Effector memory CD8-positive, alpha-beta T cell (primary cell): ENCODE results near the gene NEK8.

ENCODE experiments used
- ATAC-seq: fragments of 150-1000 bp; cut with Tn5 transposase; replicated peaks from 2 replicates; pipeline ENCODE4 v1.10.0; 2021; ENCODE audit warnings: mild to moderate bottlenecking, moderate library complexity
- DNase-seq, 3 experiments: peaks; one replicate each; pipeline ENCODE4 v3.0.0; 2021
- H3K27ac Mint-ChIP-seq, 2 donors: one replicate each; pipeline ENCODE4 v1.8.0; 2022; ENCODE audit warnings: mild to moderate bottlenecking in 2 of 2, mixed read lengths in 2 of 2, moderate library complexity in 2 of 2
- H3K27me3 Mint-ChIP-seq, 2 donors: one replicate each; pipeline ENCODE4 v1.8.0; 2022; ENCODE audit warnings: mixed read lengths in 2 of 2
- H3K36me3 Mint-ChIP-seq: one replicate; pipeline ENCODE4 v1.8.0; 2022; ENCODE audit warnings: mild to moderate bottlenecking, moderate library complexity, mixed read lengths; ENCODE audit not compliant: insufficient read depth
- H3K4me1 Mint-ChIP-seq, 2 donors: one replicate each; pipeline ENCODE4 v1.8.0; 2022; ENCODE audit warnings: low read depth in 2 of 2, mixed read lengths in 2 of 2
- H3K4me3 Mint-ChIP-seq, 2 donors: one replicate each; pipeline ENCODE4 v1.8.0; 2022; ENCODE audit warnings: mild to moderate bottlenecking in 2 of 2, mixed read lengths in 2 of 2, moderate library complexity in 2 of 2
- H3K9me3 Mint-ChIP-seq, 2 donors: one replicate each; pipeline ENCODE4 v1.8.0; 2022; ENCODE audit warnings: mixed read lengths in 2 of 2
- total RNA-seq, 9 experiments: gene quantifications; one replicate each; lab custom pipeline; 2026; lab: John Stamatoyannopoulos, UW

NEK8 gene
- total RNA-seq = 4.0 to 13.3 (median 12.2) reads per million in 9 experiments

- ATAC-seq (peak; percentile 63), DNase-seq (peak; percentile 99 to 100 (median 99))
- H3K4me1 Mint-ChIP-seq = peaks cover 32 to 38% of the 10 kb centered on the region in 2 donors
- peaks cover 47% of the 10 kb centered on the region for H3K36me3 Mint-ChIP-seq
- H3K27me3 Mint-ChIP-seq = no peaks in the 10 kb centered on the region
- H3K9me3 Mint-ChIP-seq = no peaks in the 10 kb centered on the region
- peak within 1 kb of the TSS; percentile 98 to 99 for H3K27ac Mint-ChIP-seq
- H3K4me3 Mint-ChIP-seq = peak within 1 kb of the TSS; percentile 99 to 100
Measured at GRCh38 chr17:28728364-28729200, at the start of gene NEK8. Gene NEK8, plus strand, starts transcription at chr17:28728788. Its CDS starts 26 bp downstream, at chr17:28728814.

- H3K27ac Mint-ChIP-seq = peak overlapping the region; percentile 31 to 38
- H3K9me3 Mint-ChIP-seq = no peaks in the 10 kb centered on the region
- H3K4me3 Mint-ChIP-seq = no peak overlapping the region
- no peaks in the 10 kb centered on the region for H3K4me1 Mint-ChIP-seq
- H3K36me3 Mint-ChIP-seq = peaks cover 91% of the 10 kb centered on the region
- DNase-seq (no peak), ATAC-seq (no peak)
- H3K27me3 Mint-ChIP-seq = no peaks in the 10 kb centered on the region
Measured at GRCh38 chr17:28682655-28683054, 45.9 kb upstream of the NEK8 start.

- no peaks in the 10 kb centered on the region for H3K4me1 Mint-ChIP-seq
- H3K4me3 Mint-ChIP-seq = no peak overlapping the region
- DNase-seq (no peak), ATAC-seq (no peak)
- peaks cover 94% of the 10 kb centered on the region for H3K36me3 Mint-ChIP-seq
- no peaks in the 10 kb centered on the region for H3K27me3 Mint-ChIP-seq
- no peaks in the 10 kb centered on the region for H3K9me3 Mint-ChIP-seq
- H3K27ac Mint-ChIP-seq = no peak overlapping the region
Measured at GRCh38 chr17:28684963-28685362, 43.6 kb upstream of the NEK8 start.

DNA sequence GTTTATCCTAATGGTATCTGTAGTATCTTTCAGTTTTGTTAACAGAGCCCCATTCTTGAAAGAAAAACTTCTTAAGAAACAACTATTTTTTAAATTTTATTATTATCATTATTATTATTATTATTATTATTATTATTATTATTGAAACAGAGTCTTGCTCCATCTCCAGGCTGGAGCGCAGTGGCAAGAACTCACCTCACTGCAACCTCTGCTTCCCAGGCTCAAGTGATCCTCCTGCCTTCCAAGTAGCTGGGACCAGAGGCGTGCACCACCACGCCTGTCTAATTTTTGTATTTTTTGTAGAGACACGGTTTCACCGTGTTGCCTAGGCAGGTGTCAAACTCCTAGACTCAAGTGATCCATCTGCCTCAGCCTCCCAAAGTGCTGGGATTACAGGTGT, 43.2 kb upstream of the NEK8 start:
- peaks cover 94% of the 10 kb centered on the region for H3K36me3 Mint-ChIP-seq
- H3K27me3 Mint-ChIP-seq = no peaks in the 10 kb centered on the region
- H3K27ac Mint-ChIP-seq = peak overlapping the region in 1 of 2 donors; percentile 67
- no peak for DNase-seq
- no peak for ATAC-seq
- no peak overlapping the region for H3K4me3 Mint-ChIP-seq
- H3K9me3 Mint-ChIP-seq = no peaks in the 10 kb centered on the region
- H3K4me1 Mint-ChIP-seq = no peaks in the 10 kb centered on the region

GRCh38 chr17:28686296-28686695, 42.3 kb upstream of the NEK8 start:
- no peaks in the 10 kb centered on the region for H3K9me3 Mint-ChIP-seq

DNA sequence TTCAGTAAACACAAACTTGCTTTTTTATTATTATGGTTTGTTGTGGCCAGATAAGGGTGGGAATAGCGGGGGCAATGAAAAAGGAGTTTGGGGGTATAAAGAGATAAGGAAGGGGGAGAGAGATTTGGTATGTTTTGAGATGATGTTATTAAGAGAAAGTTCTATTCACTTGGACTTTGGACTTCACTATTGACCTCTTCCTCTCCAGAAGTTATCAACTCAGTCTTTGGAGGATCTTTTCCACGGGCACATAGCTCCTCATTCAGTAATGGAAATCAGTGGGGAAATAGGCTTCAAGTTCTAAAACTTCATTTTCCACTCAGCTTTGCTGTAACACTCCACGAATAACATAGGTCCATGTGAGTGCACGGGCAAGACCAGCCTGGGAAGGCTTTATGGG, 40.1 kb upstream of the NEK8 start:
- peaks cover 92% of the 10 kb centered on the region for H3K36me3 Mint-ChIP-seq
- no peak for DNase-seq
- no peaks in the 10 kb centered on the region for H3K27me3 Mint-ChIP-seq
- H3K27ac Mint-ChIP-seq = no peak overlapping the region
- no peak for ATAC-seq
- H3K4me3 Mint-ChIP-seq = no peak overlapping the region
- no peaks in the 10 kb centered on the region for H3K9me3 Mint-ChIP-seq
- no peaks in the 10 kb centered on the region for H3K4me1 Mint-ChIP-seq

More at GRCh38 chr17:28686296-28686695, 42.3 kb upstream of the NEK8 start:
- DNase-seq = no peak
- H3K4me1 Mint-ChIP-seq = no peaks in the 10 kb centered on the region
- H3K4me3 Mint-ChIP-seq = no peak overlapping the region
- H3K36me3 Mint-ChIP-seq = peaks cover 94% of the 10 kb centered on the region
- H3K27ac Mint-ChIP-seq = no peak overlapping the region
- no peak for ATAC-seq
- no peaks in the 10 kb centered on the region for H3K27me3 Mint-ChIP-seq

DNA sequence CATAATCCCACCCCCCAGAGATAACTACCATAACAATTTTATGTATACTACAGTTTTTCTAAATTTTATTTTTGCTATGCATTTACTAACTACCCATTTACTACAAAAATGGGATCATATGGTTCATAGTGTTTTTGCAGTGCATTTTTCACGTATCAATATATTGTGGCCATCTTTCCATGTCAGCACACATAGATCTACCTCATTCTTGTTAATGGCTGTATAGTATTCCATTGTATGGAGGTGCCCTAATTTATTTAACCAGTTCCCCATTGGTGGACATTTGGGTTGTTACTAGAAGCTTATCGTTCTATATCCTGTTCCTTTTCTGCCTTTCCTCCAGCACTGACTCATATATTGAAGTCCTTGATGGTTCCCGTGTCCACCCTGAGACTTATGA, 39.6 kb upstream of the NEK8 start:
- Mint-ChIP-seq H3K4me1 (no peaks in the 10 kb centered on the region), H3K9me3 (no peaks in the 10 kb centered on the region), H3K27ac (no peak overlapping the region), H3K4me3 (no peak overlapping the region), H3K27me3 (no peaks in the 10 kb centered on the region), H3K36me3 (peaks cover 92% of the 10 kb centered on the region)
- DNase-seq = no peak
- no peak for ATAC-seq

DNA sequence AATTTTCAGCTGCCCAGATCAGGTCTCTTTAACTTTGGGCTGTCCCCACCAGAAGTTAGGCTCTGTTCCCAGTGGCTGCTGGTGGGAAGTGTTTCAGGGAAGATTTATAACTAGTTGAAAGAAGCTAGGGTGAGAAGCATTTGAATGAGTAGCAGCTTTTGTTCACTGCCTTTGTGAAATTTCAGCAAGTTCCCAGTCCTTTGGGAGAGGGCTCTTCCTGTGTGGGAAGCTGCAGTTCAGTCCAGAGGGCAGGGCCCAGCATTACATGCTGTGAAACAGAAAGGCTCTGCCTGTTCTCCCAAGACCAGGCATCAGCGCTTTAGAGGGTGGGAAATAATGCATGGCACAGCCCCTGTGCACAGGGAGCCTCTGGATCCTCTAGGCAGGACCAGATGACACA, 34.7 kb upstream of the NEK8 start:
- Mint-ChIP-seq H3K36me3 (peaks cover 87% of the 10 kb centered on the region), H3K9me3 (no peaks in the 10 kb centered on the region), H3K27ac (no peak overlapping the region), H3K4me3 (no peak overlapping the region), H3K27me3 (no peaks in the 10 kb centered on the region), H3K4me1 (no peaks in the 10 kb centered on the region)
- ATAC-seq = no peak
- DNase-seq = no peak

DNA sequence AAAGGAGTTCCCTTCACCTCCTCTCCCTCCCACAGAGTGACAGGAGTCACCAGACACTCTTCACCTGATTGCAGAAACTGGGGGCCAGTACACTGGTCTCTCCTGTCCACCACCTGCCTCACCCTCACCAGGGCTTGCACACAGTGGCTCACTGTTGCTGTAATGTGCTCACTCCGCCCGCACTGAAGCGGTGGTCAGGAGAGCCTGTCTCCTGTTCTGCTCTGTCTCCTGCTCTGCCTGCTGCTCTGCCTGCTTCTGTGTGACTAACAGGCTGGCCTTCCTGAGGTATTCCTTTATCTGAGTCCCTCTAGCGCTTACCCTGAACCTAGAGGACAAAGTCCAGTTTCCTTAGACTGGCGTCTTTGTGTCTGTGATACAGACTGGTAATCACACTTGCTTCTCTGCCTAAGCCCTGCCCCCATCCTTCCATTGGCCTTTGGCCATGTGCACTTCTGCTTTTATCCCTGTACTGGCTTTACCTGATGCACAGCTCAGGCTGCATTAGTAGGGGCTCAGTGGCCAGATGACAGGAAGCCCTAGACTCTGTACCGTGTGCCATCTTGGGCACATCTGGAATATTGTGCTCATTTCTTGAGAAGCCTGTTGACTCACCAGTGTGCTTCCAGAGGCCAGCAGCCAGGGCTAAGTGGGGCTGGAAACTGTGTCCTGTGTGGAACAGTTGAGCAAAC, 30.2 kb upstream of the NEK8 start:
- Mint-ChIP-seq H3K4me3 (no peak overlapping the region), H3K27me3 (no peaks in the 10 kb centered on the region), H3K36me3 (peaks cover 77% of the 10 kb centered on the region), H3K27ac (no peak overlapping the region), H3K4me1 (no peaks in the 10 kb centered on the region), H3K9me3 (no peaks in the 10 kb centered on the region)
- ATAC-seq (no peak), DNase-seq (no peak)

DNA sequence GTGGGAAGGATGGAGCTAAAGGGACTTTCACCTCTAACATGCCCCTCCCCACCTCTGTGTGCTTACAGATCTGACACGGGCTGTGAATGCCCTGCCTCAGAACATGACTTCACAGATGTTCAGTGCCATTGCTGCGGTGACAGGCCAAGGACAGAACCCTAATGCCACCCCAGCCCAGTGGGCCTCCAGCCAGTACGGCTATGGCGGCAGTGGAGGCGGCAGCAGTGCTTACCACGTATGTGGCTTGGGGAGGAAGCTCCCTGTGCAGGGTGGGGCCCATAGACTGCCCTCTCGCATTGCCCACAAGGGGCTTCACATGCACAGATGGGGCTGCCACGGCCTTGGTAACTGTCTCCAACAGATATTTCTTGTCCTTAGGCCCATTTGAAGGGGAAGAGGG, 28.3 kb upstream of the NEK8 start:
- ATAC-seq = no peak
- peak overlapping the region in 1 of 2 donors; percentile 47 for H3K27ac Mint-ChIP-seq
- no peaks in the 10 kb centered on the region for H3K27me3 Mint-ChIP-seq
- no peak for DNase-seq
- H3K9me3 Mint-ChIP-seq = no peaks in the 10 kb centered on the region
- H3K4me1 Mint-ChIP-seq = peaks cover 0 to 3% of the 10 kb centered on the region in 2 donors
- no peak overlapping the region for H3K4me3 Mint-ChIP-seq
- H3K36me3 Mint-ChIP-seq = peaks cover 59% of the 10 kb centered on the region

DNA sequence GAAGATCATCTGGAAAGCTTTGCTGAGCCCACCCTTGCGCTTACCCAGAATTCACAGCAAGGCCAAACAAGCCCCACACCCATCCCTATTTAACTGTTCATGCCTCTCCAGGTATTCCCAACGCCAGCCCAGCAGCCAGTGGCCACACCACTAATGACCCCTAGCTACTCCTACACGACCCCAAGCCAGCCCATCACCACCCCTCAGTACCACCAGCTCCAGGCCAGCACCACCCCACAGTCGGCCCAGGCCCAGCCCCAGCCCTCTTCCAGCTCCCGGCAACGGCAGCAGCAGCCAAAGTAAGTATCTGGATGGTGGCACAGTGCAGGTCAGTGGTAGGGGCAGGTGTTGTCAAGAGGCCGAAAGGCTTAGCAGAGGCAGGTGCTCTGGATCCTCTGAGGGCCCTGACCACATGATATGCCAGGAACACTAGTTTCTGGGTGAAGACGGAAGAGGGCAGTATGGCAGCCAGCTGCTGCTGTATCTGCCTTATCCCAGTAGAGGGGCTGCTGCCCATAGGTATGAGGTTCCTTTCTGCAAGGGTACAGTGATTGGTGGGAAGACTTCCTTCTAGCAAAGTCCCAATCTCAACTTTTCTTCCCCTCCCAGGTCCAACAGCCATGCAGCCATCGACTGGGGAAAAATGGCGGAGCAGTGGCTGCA, 27.6 kb upstream of the NEK8 start:
- no peaks in the 10 kb centered on the region for H3K27me3 Mint-ChIP-seq
- ATAC-seq (no peak), DNase-seq (no peak)
- H3K4me3 Mint-ChIP-seq = no peak overlapping the region
- H3K4me1 Mint-ChIP-seq = peaks cover 0 to 3% of the 10 kb centered on the region in 2 donors
- peaks cover 56% of the 10 kb centered on the region for H3K36me3 Mint-ChIP-seq
- peak overlapping the region in 1 of 2 donors; percentile 47 for H3K27ac Mint-ChIP-seq
- no peaks in the 10 kb centered on the region for H3K9me3 Mint-ChIP-seq

GRCh38 chr17:28702026-28702751, 26.4 kb upstream of the NEK8 start:
- Mint-ChIP-seq H3K4me3 (no peak overlapping the region), H3K9me3 (no peaks in the 10 kb centered on the region), H3K36me3 (peaks cover 44% of the 10 kb centered on the region), H3K4me1 (peaks cover 0 to 4% of the 10 kb centered on the region in 2 donors), H3K27ac (peak overlapping the region; percentile 25 to 72), H3K27me3 (no peaks in the 10 kb centered on the region)
- DNase-seq = no peak
- no peak for ATAC-seq

- peaks cover 0 to 4% of the 10 kb centered on the region in 2 donors for H3K4me1 Mint-ChIP-seq
- H3K27ac Mint-ChIP-seq = peak overlapping the region; percentile 25 to 72
- H3K27me3 Mint-ChIP-seq = no peaks in the 10 kb centered on the region
- H3K4me3 Mint-ChIP-seq = no peak overlapping the region
- DNase-seq (no peak), ATAC-seq (no peak)
- H3K9me3 Mint-ChIP-seq = no peaks in the 10 kb centered on the region
- peaks cover 43% of the 10 kb centered on the region for H3K36me3 Mint-ChIP-seq
Measured at GRCh38 chr17:28702752-28703150, 25.8 kb upstream of the NEK8 start.
